GM18858 (cell line): Measurements from ENCODE around the gene CYP2S1.
"Not testable (repeated sequence)": the region's sequence is repeated elsewhere in the genome, so short reads cannot be mapped to it uniquely, and the experiment has no call there.

ENCODE experiments used
- ATAC-seq: cut with Tn5 transposase; IDR thresholded peaks from one replicate; pipeline ENCODE4 v1.9.1; 2021; ENCODE audit not compliant: unreplicated experiment

CYP2S1 gene, protein sequence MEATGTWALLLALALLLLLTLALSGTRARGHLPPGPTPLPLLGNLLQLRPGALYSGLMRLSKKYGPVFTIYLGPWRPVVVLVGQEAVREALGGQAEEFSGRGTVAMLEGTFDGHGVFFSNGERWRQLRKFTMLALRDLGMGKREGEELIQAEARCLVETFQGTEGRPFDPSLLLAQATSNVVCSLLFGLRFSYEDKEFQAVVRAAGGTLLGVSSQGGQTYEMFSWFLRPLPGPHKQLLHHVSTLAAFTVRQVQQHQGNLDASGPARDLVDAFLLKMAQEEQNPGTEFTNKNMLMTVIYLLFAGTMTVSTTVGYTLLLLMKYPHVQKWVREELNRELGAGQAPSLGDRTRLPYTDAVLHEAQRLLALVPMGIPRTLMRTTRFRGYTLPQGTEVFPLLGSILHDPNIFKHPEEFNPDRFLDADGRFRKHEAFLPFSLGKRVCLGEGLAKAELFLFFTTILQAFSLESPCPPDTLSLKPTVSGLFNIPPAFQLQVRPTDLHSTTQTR

DNA sequence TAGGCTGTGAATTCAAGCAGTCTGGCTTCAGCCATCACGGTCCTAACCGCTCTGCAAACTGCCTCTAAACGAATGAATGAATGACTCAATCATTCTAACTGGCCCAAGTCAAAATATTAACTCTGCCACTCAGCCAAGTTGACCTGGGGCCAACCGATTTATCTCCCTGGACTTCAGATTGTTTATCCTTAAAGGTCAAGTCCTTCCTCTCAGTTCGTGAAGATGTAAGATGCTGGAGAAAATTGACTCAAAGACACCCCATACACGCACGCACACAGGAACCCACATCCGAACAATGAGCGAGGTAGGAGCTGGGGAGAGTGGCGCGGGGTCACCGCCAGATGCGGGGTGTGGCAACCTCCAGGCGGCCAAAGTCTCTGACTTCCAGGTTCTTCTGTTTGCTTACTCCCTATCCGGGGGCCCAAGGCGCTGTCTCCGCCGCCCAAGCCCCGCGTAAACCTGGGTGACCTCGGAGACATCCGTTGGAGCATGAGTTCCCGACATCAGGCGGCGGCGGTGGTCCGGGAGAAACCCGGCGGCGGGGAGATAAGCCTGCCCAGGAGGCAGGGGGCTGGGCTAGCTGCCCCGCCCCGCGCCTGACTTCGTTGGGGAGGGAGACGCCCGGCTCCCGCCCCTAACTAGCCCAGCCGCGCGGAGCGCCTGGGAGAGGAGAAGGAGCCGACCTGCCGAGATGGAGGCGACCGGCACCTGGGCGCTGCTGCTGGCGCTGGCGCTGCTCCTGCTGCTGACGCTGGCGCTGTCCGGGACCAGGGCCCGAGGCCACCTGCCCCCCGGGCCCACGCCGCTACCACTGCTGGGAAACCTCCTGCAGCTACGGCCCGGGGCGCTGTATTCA lies at the start of gene CYP2S1:
Gene CYP2S1, plus strand, starts transcription at position 646 of the 856 bp plus-strand sequence. Its CDS starts 46 bp downstream, at position 692.
- ATAC-seq = no peak

DNA sequence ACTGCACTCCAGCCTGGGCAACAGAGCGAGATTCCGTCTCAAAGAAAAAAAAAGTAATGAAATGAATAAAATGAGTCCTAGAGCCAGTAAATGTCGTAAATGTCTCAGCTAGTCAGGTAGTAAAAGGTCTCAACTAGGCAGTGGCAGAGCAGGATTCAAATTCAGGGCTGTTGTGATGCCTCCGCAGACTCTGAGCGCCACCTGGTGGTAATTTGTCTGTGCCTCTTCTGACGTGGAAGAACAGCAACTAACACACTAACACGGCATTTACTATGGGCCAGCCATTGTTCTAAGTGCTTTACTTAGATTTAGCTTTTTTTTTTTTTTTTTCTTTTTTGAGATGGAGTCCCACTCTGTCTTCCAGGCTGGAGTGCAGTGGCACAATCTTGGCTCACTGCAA lies 48.6 kb upstream of the CYP2S1 start:
- ATAC-seq = no peak

DNA sequence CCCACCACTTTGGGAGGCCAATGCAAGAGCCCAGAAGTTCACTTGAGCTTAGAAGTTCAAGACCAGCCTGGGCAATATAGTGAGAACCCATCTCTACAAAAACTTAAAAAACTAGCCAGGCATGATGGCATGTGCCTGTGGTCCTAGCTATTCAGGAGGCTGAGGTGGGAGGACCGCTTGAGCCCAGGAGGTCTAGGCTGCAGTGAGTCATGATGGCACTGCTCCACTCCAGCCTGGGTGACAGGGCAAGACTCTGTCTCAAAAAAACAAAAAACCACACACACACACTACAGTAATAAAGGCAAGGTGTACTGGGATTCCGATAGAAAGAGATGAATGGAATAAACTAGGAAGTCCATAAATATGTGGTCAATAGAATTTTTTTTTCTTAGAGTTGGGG lies 43.2 kb upstream of the CYP2S1 start:
- ATAC-seq = no peak

GRCh38 chr19:41150986-41151385 lies 42.0 kb upstream of the CYP2S1 start:
- not testable (repeated sequence) for ATAC-seq

DNA sequence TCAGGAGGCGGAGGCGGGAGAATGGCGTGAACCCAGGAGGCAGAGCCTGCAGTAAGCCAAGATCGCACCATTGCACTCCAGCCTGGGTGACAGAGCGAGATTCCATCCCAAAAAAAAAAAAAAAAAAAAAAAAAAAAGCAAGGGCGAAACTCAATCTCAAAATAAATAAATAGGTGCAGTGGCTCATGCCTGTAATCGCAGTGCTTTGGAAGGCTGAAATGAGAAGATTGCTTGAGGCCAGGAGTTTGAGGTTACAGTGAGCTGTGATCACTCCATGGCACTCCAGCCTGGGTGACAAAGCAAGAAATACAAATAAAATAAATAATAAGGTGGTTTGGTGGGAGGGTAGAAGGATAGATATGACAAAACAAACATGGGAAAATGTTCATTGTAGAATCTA lies 39.0 kb upstream of the CYP2S1 start:
- ATAC-seq = no peak

DNA sequence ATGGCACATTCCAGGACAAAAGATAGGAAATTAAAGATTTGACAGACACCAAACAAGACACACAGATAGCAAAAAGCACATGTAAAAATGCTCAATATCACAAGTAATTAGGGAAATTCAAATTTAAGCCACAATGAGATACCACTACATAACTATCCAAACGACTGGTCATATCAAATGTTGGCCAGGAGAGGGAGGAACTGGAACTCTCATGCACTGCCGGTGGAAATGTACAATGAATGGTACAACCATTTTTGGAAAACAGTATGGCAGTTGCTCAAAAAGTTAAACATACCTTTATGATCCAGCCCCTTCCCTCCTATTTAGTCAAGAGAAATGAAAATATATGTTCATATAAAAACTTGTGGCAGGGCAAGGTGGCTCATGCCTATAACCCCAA lies 36.8 kb upstream of the CYP2S1 start:
- ATAC-seq = no peak

DNA sequence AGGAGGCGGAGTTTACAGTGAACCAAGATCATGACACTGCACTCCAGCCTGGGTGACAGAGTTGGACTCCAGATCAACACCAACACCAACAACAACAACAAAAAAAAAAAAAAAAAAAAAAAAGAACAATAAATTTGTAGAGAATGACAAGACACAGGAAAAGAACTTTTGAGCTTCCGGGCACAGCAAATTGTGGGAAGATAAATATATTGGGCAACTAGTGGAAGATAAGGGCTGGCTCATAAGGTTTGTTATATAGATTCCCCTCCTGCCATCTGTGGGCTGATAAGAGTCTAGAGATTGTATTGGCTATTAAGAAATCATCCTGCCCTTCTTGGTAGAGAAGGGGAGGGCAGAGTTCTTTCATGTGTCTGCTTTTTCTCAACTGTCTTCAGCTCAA lies 33.1 kb upstream of the CYP2S1 start:
- no peak for ATAC-seq

DNA sequence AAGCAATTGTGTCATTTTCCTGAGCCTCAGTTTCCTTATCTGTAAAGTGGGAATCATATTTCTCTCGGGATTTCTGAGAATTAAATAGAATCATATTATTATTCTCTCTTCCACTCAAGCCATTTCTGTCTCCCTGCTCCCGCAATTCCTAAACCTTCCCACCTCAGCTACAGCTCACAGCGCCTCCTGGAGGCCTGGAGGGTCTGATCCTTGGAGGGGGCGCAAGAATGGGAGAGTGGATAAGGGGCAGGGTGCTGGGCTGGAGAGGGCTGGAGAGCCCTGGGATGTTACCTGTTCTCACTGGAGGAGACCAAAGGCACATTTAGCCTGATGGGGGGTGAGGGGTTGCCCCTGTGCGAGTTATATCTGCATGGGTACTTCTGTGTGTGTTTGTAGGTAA lies 31.1 kb upstream of the CYP2S1 start:
- no peak for ATAC-seq

DNA sequence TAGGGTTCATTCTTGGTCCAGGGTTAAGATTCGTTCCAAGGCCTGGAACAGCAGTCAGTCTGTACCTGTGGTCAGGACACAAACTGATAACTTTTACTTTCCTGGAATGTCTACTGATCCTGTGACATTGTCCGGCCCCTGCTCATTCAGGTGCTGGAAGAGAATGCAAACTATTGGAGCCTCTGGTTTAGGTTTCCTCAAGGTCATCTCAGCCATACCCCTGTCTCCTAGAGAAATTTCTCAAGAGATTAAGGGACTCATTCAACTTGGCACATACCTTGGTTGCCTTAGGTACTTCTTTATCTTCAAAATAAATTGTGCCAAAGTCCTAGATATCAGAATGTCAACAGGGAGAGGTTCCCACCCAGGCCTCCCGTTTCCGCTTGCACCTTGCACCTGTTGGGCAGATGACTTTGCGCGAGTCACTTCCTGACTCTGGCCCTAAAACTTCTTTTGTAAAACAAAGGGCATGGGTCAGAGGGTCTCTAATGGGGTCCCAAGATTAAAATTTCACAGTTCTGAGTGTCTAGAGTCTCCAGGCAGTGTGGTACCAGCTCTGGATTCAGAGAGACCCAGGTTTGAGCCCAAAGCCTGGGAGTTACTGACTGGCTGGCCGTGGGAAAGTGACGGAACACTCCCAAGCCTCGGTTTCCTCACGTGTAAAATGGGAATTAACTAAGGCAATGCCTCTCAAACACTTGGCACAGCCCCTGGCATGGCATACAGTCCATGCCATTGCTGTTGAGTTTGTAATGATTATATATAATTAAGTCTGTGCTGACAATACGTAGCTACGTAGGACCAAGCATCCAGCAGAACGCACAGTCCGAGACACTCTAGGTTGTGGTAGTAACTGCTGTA lies 25.8 kb upstream of the CYP2S1 start:
- ATAC-seq = no peak

GRCh38 chr19:41172297-41173164 lies 20.5 kb upstream of the CYP2S1 start:
- ATAC-seq = no peak

DNA sequence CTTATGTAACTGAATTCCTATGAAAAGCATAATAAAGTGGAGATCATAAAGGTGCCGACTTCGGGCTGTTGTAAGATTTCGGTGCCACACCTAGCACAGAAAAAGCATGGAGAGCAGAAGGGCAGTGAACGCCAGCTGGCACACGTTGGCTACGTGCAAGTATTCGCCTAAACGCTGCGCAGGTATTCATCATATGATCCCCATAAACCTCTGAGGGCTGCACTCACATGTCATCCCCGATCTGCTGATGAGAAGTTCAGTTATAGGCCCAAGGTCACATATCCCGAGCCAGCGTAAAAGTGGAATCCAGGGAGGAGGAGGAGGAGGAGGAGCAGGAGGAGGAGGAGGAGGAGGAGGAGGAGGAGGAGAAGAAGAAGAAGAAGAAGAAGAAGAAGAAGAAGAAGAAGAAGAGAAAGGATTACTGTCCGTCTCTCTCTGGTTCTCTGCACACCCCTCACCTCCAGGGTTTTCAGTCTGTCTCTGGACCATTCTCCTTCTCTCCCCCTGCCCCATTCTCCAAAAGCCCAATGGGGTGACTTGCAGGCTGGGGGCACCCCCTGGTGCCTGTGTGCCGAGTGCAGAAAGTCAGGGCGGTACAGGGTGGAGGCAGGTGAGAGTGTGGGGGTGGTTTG lies 18.6 kb upstream of the CYP2S1 start:
- no peak for ATAC-seq

DNA sequence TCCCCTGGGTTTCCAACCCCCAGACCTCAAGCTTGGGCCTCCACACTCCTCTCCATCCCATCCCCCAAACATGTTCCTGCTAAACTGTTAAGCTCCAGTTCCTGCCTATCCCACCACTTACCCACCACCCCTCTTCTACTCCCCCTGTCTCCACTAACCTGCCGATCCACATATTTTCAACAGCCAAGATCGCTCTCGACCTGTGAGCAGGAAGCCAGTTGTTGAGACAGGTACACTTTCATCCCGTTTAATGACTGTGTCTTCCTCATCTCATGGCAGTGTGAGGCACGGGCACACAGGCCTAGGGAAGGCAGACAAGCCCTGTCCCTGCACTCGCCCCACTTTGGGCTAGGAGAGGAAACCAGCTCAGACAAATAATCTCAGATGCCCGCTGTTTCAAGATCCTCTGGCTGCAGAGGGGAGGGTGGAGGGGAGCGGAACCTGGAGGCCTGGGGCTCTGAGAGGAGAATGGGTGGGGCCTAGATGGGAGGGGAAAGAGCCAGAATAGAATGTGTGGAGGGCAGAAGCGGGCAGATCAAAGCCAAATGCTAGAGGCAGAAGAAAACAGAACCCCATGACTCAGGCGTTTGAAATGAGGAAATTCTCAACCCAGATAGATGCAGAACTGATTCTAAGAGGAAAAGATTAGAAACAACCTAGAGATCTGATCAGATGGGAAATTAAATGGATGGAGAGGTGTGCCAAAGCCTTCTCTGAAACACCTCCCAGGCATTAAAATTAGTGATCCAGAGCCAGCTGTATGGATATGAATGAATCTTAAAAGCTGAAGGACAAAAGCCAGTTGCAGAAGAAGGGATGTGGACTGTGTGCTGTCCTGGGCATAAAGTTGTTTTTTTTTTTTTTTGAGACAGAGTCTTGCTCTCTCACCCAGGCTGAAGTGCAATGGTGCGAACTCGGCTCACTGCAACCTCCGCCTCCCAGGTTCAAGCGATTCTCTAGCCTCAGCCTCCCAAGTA lies 16.9 kb upstream of the CYP2S1 start:
- ATAC-seq = no peak

- not testable (repeated sequence) for ATAC-seq
Observed at GRCh38 chr19:41180173-41180572, 12.8 kb upstream of the CYP2S1 start.

GRCh38 chr19:41186971-41187883 lies 5.8 kb upstream of the CYP2S1 start:
- ATAC-seq = no peak

DNA sequence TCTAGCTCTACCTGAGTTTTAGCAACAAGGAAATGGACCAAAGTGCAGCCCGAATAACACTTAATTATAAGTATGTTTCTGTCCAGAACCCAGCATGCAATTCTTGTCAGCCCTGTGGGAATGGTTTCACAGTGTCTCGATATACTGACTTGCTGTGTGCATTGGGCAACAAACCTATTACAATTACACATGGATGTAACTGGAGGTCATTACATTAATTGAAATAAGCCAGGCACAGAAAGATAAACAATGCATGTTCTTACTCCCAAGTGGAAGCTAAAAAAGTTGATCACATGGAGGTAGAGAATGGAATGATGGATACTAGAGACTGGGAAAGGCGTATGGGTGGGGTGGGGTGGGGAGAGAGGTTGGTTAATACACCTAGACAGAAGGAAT lies 5.1 kb upstream of the CYP2S1 start:
- no peak for ATAC-seq

DNA sequence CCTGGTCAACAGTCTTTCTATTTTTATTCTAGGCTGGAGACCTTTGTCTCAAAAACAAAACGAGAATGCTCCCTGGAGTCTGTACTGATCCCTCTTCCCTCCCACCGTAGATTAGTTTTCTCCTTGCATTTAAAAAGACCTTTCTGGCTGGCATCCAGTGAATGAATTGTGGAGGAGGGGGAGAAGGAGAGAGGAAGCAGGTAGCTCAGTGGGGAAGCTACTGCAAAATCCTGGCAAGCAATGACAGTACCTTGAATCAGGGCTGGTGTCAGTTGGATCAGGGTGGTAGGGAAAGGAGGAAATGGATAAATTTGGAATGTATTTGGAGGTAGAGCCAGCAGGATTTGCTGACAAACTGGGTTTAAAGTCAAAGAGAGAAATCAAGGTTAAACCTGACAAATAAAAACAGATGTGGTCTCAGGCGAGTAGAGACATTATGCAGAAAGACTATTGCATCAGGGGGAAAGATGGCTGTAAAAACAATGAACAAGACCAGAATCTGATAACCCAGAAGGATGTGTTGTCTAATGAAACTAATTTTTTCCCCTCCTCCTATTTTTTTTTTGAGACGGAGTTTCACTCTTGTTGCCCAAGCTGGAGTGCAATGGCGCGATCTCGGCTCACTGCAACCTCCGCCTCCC lies 3.5 kb upstream of the CYP2S1 start:
- ATAC-seq = no peak
